ENCODE data around the gene KRT86.
"Not testable (repeated sequence)": the region's sequence is repeated elsewhere in the genome, so short reads cannot be mapped to it uniquely, and the experiment has no call there.

KRT86 gene

GRCh38 chr12:52342781-52343490 lies 68.5 kb downstream of the KRT86 start:
- no peak for DNase-seq

- no peak for DNase-seq
Measured at GRCh38 chr12:52343550-52343949, 69.1 kb downstream of the KRT86 start.

DNA sequence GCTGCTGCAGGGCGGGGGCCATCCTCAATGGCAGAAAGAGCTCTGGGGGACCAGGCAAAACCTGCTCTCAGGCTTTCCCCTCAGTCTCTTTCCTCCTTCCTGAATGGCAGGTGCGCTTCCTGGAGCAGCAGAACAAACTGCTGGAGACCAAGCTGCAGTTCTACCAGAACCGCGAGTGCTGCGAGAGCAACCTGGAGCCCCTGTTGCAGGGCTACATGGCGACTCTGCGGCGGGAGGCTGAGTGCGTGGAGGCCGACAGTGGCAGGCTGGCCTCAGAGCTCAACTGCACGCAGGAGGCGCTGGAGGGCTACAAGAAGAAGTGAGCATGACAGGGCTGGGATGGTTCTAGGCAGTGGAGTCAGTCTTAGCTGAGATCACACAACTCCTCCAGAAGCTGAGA lies 69.7 kb downstream of the KRT86 start:
- DNase-seq: peak; percentile 23

DNA sequence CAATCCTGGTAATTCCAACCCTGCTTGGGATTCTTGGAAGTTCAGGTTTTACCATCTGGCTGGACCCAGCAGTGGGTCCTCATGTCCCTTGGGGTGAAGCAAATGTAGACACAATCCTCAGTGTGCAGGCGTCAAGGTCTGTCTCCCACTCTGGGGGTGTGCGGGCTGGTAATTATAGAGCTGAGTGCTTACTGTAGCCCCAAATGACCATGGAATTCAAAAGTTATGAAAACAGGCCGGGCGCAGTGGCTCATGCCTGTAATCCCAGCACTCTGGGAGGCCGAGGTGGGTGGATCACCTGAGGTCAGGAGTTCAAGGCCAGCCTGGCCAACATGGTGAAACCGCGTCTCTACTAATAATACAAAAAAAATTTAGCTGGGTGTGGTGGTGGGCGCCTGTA lies 70.6 kb downstream of the KRT86 start:
- DNase-seq: not testable (repeated sequence)

- DNase-seq: peak; percentile 41
Measured at GRCh38 chr12:52346593-52346992, 72.1 kb downstream of the KRT86 start.

- DNase-seq: no peak
Measured at GRCh38 chr12:52347016-52347415, 72.6 kb downstream of the KRT86 start.

DNA sequence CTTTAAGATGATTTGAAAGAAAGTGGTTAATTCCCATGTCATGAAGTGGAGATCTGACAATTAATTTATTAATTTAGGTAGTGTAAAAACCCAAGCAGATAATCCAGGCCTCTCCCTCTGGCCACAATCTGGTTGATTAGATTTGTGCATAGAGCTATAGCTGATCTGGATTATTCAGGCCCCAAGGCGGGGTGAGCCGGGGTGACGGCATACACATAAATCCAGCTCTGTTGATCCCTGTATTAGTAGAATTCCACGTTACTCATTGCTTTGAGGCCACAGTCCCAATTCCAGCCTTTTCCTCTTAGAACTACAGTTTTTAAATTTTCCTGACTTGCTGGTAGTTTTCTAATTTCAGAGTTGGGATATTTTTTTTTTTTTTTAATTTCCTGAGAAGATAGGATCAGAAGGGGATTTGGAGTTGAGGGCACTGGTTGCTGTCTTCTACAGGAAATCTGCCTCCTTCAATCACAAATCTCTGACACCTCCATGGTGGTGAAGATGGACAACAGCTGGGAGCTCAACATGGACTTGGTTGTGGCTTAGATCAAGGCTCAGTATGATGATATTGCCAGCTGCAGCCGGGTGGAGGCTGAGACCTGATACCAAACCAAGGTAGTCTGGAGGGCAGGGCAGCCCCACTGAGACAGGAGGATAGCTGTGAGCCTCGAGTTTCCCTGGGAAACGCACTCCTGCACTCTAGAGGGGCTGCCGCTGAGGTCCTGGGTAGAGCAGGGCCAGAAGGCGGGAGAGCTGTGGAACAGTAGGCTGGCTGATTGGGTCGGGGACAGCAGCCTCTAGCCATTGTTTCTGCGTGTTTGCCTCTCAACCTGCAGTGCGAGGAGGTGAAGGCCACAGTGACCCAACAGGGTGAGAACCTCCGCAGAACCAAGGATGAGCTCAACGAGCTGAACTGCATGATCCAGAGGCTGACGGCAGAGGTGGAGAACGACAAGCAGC lies 73.4 kb downstream of the KRT86 start:
- no peak for DNase-seq

DNA sequence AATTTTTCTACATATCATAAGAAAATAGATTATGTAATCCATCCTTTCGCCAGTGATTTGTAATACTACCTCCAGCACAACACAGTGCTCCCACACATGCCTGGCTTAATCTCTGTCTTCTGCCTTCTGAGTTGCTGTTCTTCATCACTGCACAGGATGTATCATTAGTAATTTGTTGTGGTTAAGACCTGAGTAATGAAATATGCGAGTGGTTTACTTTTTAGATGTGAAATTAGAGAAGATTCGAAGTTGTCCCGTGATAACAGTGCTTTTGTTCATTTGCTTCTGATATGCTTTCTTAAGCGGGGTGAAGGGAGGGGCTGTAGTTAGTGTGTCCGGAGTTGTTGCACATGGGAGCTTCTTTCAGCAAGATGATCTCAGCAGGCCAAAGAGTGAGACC lies 74.8 kb downstream of the KRT86 start:
- no peak for DNase-seq

DNA sequence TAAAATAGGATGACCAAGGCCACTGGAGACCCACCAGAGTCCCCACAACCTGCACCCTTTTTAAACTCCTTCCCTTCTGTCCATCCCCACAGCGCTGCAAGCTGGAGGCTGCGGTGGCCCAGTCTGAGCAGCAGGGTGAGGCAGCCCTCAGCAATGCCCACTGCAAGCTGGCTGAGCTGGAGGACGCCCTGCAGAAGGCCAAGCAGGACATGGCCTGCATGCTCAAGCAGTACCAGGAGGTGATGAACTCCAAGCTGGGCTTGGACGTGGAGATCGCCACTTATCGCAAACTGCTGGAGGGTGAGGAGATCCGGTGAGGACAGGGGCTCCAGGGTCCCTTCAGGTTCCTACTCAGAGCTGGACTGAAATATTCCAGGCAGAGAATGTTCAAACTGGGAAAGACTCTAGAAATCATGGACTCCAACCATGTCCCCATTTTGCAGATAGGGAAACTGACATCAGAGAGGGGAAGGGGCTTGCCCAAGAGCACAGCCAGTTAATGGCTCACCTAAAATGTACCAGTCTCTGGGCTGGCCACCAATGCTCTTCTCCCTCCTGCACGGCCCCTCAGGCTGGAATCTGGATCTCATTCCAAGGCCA lies 75.7 kb downstream of the KRT86 start:
- no peak for DNase-seq

- DNase-seq: no peak
Measured at GRCh38 chr12:52350786-52351185, 76.3 kb downstream of the KRT86 start.

DNA sequence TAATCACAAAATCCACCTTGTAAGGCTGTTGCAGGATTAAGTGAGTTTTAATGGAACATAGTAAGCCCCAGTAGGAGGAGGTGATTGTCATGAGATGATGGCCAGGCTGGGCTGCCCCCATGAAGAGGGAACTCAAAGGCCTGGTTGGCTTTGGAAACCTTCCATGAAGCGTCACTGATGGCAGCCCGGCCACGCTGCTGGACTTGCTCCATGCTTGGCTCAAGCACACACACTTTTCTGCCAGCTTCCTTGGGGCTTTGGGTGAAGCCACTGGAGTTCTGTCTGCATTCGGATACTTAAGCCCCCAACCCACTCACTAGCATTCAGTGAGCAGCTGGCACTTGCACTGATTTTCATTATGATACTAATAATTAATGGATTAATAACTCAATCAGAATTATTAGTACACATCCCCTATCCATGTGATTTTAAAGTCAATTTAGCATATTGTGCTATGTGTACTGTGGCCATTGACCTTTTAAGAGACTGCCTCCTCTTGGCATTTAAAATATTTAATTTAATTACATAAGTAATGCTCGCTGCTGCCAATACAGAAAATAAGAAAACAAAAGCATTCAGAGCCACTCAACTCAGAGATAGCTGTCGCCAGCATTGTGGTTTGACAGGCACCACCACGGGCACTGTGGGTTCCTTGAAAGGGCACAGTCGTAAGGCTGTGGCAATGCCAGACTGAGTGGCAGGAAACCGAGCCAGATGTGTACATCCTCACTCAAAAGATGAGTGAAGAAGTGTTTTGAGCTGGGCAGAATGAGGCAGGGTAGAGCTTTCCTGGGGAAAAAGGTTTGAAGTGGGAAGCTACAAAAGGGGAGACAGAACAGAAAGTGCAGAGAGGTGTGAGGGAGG lies 77.0 kb downstream of the KRT86 start:
- peak; percentile 78 for DNase-seq

GRCh38 chr12:52352951-52353350 lies 78.5 kb downstream of the KRT86 start:
- no peak for DNase-seq

GRCh38 chr12:52353766-52354165 lies 79.3 kb downstream of the KRT86 start:
- no peak for DNase-seq

- DNase-seq: peak; percentile 49
Measured at GRCh38 chr12:52354200-52354599, 79.8 kb downstream of the KRT86 start.

- no peak for DNase-seq
Measured at GRCh38 chr12:52355176-52355575, 80.7 kb downstream of the KRT86 start.

GRCh38 chr12:52356031-52356761 lies 81.8 kb downstream of the KRT86 start:
- DNase-seq: no peak

GRCh38 chr12:52356762-52357580 lies 82.5 kb downstream of the KRT86 start:
- DNase-seq: no peak

Measured in RPMI8226 (cell line).